ENCODE measurements around the gene ACBD6. TPM values are rescaled to one million over a fixed set of nuclear protein-coding genes. Genes with fewer than 3 reads are reported as not detected.
A peak's percentile ranks its signal among the peaks of the same experiment; 100 is the strongest.
"Not testable (repeated sequence)": the region's sequence is repeated elsewhere in the genome, so short reads cannot be mapped to it uniquely, and the experiment has no call there.

Gene ACBD6
- total RNA-seq, 2 experiments from 2014 or later, result 45.6 to 46.8 TPM

DNA sequence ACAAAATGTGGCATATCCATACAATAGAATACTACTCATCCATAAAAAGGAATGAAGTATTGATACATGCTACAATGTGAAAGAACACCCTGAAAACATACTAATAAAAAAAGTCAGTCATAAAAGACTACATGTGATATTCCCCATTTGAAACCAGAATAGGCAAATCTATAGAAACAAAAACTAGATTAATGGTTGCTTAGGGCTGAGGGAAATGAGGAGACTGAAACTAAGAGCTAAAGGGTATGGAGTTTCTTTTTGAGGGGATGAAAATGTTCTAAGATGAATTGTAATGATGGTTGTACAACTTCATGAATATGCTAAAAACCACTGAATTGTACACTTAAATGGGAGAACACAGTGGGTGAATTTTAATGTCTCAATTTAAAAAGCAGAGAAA lies 50.9 kb downstream of the ACBD6 start:
- DNase-seq (no peak), ATAC-seq (peak; percentile 53)
- POLR2A ChIA-PET, result no interaction called here
- Mint-ChIP-seq H3K9me3 (ENCODE audit: low read depth) (peaks cover 25% of the 10 kb centered on the region), H3K27me3 (no peaks in the 10 kb centered on the region), H3K4me3 (no peak overlapping the region), H3K36me3 (ENCODE audit: low read depth) (peaks cover 45% of the 10 kb centered on the region), H3K27ac (no peak overlapping the region), H3K4me1 (peaks cover 8% of the 10 kb centered on the region)
- intact Hi-C loops (cut with DNase I, micrococcal nuclease), result no loop called here
- CTCF ChIA-PET, result interaction anchor here (0.8 kb wide), 1 partner anchor 17 kb away, joined by 5 read pairs; no protein-coding TSS in a partner anchor

GRCh38 chr1:180444522-180444921 lies 57.9 kb downstream of the ACBD6 start:
- no peaks in the 10 kb centered on the region for H3K27me3 Mint-ChIP-seq
- ATAC-seq, result no peak
- peaks cover 26% of the 10 kb centered on the region for H3K36me3 Mint-ChIP-seq (ENCODE audit: low read depth)
- POLR2A ChIA-PET, result no interaction called here
- no peaks in the 10 kb centered on the region for H3K4me1 Mint-ChIP-seq
- CTCF ChIA-PET, result interaction anchor here (0.6 kb wide), 1 partner anchor 132 kb away, joined by 3 read pairs; no protein-coding TSS in a partner anchor
- H3K27ac Mint-ChIP-seq, result no peak overlapping the region
- no peak overlapping the region for H3K4me3 Mint-ChIP-seq
- H3K9me3 Mint-ChIP-seq (ENCODE audit: low read depth), result peaks cover 8% of the 10 kb centered on the region
- no peak for DNase-seq
- intact Hi-C loops (cut with DNase I, micrococcal nuclease), result no loop called here

DNA sequence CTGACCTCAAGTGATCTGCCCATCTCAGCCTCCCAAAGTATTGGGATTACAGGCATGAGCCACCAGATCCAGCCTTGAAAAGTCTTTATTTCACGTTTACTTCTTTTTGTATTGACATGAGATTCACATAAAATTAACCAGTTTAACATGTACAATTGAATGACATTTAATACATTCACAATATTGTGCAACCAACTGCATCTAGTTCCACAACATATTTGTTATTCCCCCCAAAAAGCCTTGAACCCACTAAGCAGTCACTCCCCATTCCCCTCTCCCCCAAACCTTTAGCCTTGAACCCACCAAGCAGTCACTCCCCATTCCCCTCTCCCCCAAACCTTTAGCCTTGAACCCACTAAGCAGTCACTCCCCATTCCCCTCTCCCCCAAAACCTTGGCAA lies 62.0 kb downstream of the ACBD6 start:
- H3K4me1 Mint-ChIP-seq, result peaks cover 2% of the 10 kb centered on the region
- ChIA-PET CTCF (no interaction called here), POLR2A (no interaction called here)
- ATAC-seq, result no peak
- H3K9me3 Mint-ChIP-seq (ENCODE audit: low read depth), result peaks cover 8% of the 10 kb centered on the region
- no peak overlapping the region for H3K27ac Mint-ChIP-seq
- no peaks in the 10 kb centered on the region for H3K27me3 Mint-ChIP-seq
- no peak overlapping the region for H3K4me3 Mint-ChIP-seq
- DNase-seq, result no peak
- H3K36me3 Mint-ChIP-seq (ENCODE audit: low read depth), result peaks cover 50% of the 10 kb centered on the region
- intact Hi-C loops (cut with DNase I, micrococcal nuclease), result no loop called here

DNA sequence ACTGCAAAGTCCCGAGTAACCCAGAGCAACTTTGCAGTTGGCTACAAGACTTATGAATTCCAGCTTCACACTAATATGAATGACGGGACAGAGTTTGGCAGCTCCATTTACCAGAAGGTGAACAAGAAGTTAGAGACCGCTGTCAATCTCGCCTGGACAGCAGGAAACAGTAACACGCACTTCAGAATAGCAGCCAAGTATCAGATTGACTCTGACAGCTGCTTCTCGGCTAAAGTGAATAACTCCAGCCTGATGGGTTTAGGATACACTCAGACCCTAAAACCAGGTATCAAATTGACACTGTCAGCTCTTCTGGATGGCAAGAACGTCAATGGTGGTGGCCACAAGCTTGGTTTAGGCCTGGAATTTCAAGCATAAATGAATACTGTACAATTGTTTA lies 66.8 kb downstream of the ACBD6 start:
- H3K27me3 Mint-ChIP-seq, result no peaks in the 10 kb centered on the region
- ATAC-seq, result no peak
- intact Hi-C loops (cut with DNase I, micrococcal nuclease), result no loop called here
- ChIA-PET CTCF (interaction anchor here (0.9 to 1.2 kb wide), 2 partner anchors 42 to 183 kb away, joined by 3 read pairs; no protein-coding TSS in a partner anchor), POLR2A (no interaction called here)
- H3K9me3 Mint-ChIP-seq (ENCODE audit: low read depth), result peaks cover 1% of the 10 kb centered on the region
- no peak overlapping the region for H3K27ac Mint-ChIP-seq
- DNase-seq, result no peak
- peaks cover 43% of the 10 kb centered on the region for H3K36me3 Mint-ChIP-seq (ENCODE audit: low read depth)
- H3K4me1 Mint-ChIP-seq, result peaks cover 6% of the 10 kb centered on the region
- no peak overlapping the region for H3K4me3 Mint-ChIP-seq

DNA sequence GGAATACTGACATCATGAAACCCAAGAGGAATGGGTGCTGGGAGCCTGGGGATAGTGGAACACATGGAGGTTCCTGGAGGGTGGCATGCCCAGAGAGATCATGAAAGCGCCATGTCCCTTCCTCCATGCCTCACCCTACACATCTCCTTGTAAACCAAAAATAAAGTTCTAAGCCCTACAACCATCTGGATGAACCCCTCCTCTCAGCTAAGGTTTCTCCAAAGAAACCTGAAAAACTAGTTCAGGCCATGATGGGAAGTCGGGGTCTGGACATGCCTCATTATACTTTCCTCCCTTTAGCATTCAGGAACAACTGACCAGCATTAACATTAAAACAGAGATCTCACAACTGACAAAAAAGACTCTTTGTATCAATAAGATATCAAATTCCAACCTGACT lies 68.5 kb downstream of the ACBD6 start:
- Mint-ChIP-seq H3K27me3 (no peaks in the 10 kb centered on the region), H3K27ac (no peak overlapping the region), H3K9me3 (ENCODE audit: low read depth) (peaks cover 1% of the 10 kb centered on the region), H3K36me3 (ENCODE audit: low read depth) (peaks cover 47% of the 10 kb centered on the region), H3K4me1 (peaks cover 10% of the 10 kb centered on the region), H3K4me3 (no peak overlapping the region)
- CTCF ChIA-PET, result interaction anchor here (0.8 kb wide), 1 partner anchor 17 kb away, joined by 5 read pairs; no protein-coding TSS in a partner anchor
- POLR2A ChIA-PET, result no interaction called here
- ATAC-seq, result no peak
- intact Hi-C loops (cut with DNase I, micrococcal nuclease), result no loop called here
- DNase-seq, result no peak

DNA sequence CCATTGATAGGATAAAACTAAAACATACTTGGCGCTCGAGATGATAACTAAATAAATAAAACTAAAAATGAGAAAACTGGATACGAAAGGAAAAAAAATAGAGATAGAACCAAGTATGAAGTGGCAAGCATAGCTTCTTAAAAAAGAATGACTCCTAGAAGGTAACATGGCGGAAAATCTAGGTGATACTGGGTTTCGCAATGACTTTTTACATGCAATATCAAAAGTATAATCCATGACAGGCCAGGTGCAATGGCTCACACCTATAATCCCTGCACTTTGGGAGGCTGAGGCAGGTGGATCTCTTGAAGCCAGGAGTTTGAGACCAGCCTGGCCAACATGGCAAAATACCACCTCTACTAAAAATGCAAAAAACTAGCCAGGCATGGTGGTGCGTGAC lies 70.7 kb downstream of the ACBD6 start:
- H3K4me3 Mint-ChIP-seq, result no peak overlapping the region
- POLR2A ChIA-PET, result no interaction called here
- peaks cover 11% of the 10 kb centered on the region for H3K4me1 Mint-ChIP-seq
- peaks cover 39% of the 10 kb centered on the region for H3K36me3 Mint-ChIP-seq (ENCODE audit: low read depth)
- CTCF ChIA-PET, result no interaction called here
- no peak for ATAC-seq
- H3K9me3 Mint-ChIP-seq (ENCODE audit: low read depth), result peaks cover 1% of the 10 kb centered on the region
- H3K27ac Mint-ChIP-seq, result no peak overlapping the region
- no peak for DNase-seq
- intact Hi-C loops (cut with DNase I, micrococcal nuclease), result no loop called here
- no peaks in the 10 kb centered on the region for H3K27me3 Mint-ChIP-seq

- no peaks in the 10 kb centered on the region for H3K27me3 Mint-ChIP-seq
- DNase-seq (no peak), ATAC-seq (no peak)
- intact Hi-C loops (cut with DNase I, micrococcal nuclease), result no loop called here
- H3K4me3 Mint-ChIP-seq, result no peak overlapping the region
- peaks cover 25% of the 10 kb centered on the region for H3K36me3 Mint-ChIP-seq (ENCODE audit: low read depth)
- H3K27ac Mint-ChIP-seq, result no peak overlapping the region
- POLR2A ChIA-PET, result no interaction called here
- peaks cover 1% of the 10 kb centered on the region for H3K9me3 Mint-ChIP-seq (ENCODE audit: low read depth)
- CTCF ChIA-PET, result interaction anchor here (1.1 kb wide), 1 partner anchor 33 kb away, joined by 3 read pairs; no protein-coding TSS in a partner anchor
- H3K4me1 Mint-ChIP-seq, result peaks cover 12% of the 10 kb centered on the region
These were observed 73.3 kb downstream of the ACBD6 start for GRCh38 chr1:180428782-180429695.

DNA sequence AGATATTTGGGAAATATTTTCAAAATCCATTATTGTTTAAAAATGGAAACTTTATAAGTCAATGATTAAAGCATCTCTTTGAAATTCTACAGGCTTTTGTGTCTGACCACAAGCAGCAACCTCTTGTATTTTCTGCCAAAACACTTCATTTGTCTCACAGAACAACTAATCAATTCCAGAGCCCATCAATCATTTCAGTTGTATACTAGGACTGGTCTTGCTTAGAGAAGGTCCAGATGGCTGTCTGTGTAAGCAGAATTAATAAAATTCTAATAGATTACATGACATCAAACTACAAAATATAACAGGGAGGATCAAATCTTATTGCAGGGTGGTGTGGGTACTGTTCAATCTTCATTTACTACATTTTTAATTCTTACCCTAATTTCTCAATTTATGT lies 76.4 kb downstream of the ACBD6 start:
- no peak for ATAC-seq
- Mint-ChIP-seq H3K9me3 (ENCODE audit: low read depth) (peaks cover 2% of the 10 kb centered on the region), H3K4me3 (no peak overlapping the region), H3K36me3 (ENCODE audit: low read depth) (peaks cover 35% of the 10 kb centered on the region), H3K27ac (no peak overlapping the region), H3K27me3 (no peaks in the 10 kb centered on the region), H3K4me1 (peaks cover 8% of the 10 kb centered on the region)
- no peak for DNase-seq
- ChIA-PET POLR2A (no interaction called here), CTCF (no interaction called here)
- intact Hi-C loops (cut with DNase I, micrococcal nuclease), result no loop called here

DNA sequence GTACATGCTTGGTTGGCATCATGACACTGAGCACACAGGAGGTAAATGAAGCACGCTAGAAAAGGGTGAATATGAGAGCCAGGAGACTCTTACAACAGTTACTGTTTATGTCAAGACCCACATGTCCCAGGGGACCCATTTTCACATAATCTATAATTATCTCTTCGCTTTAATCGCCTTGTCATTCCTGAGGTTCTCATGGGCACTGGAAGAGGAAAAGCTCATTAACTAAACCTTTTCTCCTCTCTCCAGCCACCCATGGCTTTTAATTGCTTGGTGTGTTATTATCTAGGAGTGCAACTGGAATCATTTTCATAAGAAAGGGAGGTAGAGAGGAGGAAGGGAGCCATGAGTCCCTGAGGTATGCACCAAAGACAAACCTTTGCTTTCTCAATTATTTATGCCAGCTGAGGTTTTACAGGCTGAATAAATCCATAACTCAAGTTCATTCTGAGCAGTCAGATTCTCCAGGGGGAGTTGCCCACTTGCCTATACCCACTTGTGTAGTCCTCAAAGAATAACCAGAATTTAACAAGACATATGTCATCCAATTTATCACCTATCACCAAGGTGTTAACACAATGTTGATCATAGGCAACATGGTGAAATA lies 77.4 kb downstream of the ACBD6 start:
- POLR2A ChIA-PET, result no interaction called here
- Mint-ChIP-seq H3K27me3 (no peaks in the 10 kb centered on the region), H3K36me3 (ENCODE audit: low read depth) (peaks cover 40% of the 10 kb centered on the region), H3K4me1 (peaks cover 8% of the 10 kb centered on the region), H3K27ac (no peak overlapping the region), H3K4me3 (no peak overlapping the region), H3K9me3 (ENCODE audit: low read depth) (peaks cover 2% of the 10 kb centered on the region)
- DNase-seq (no peak), ATAC-seq (no peak)
- CTCF ChIA-PET, result interaction anchor here (0.8 kb wide), 1 partner anchor 53 kb away, joined by 3 read pairs; no protein-coding TSS in a partner anchor
- intact Hi-C loops (cut with DNase I, micrococcal nuclease), result no loop called here

GRCh38 chr1:180421614-180422013 lies 80.8 kb downstream of the ACBD6 start:
- ChIA-PET POLR2A (no interaction called here), CTCF (no interaction called here)
- intact Hi-C loops (cut with DNase I, micrococcal nuclease), result no loop called here
- DNase-seq (no peak), ATAC-seq (no peak)
- H3K4me1 Mint-ChIP-seq, result peaks cover 2% of the 10 kb centered on the region
- H3K36me3 Mint-ChIP-seq (ENCODE audit: low read depth), result peaks cover 29% of the 10 kb centered on the region
- H3K4me3 Mint-ChIP-seq, result no peak overlapping the region
- no peak overlapping the region for H3K27ac Mint-ChIP-seq
- H3K27me3 Mint-ChIP-seq, result no peaks in the 10 kb centered on the region
- H3K9me3 Mint-ChIP-seq (ENCODE audit: low read depth), result peaks cover 2% of the 10 kb centered on the region

DNA sequence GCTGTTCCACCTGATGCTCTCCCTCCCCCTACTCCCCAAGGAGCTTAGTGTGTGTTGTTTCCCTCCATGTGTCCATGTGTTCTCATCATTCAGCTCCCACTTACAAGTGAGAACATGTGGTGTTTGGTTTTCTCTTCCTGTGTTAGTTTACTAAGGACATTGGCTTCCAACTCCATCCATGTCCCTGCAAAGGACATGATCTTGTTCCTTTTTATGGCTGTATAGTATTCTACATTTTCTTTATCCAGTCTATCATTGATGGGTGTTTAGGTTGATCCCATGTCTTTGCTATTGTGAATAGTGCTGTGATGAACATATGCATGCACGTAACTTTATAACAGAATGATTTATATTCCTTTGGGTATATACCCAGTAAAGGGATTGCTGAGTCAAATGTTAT lies 81.2 kb downstream of the ACBD6 start:
- H3K4me3 Mint-ChIP-seq; intact Hi-C loops (cut with DNase I, micrococcal nuclease); CTCF ChIA-PET; H3K9me3 Mint-ChIP-seq (ENCODE audit: low read depth); POLR2A ChIA-PET; ATAC-seq; H3K4me1 Mint-ChIP-seq; DNase-seq; H3K27me3 Mint-ChIP-seq; H3K27ac Mint-ChIP-seq: not testable (repeated sequence)
- H3K36me3 Mint-ChIP-seq (ENCODE audit: low read depth), result peaks cover 30% of the 10 kb centered on the region

Measured in activated CD4-positive, alpha-beta T cell treated with anti-CD3 and anti-CD28 coated beads for 36 hours (primary cell).